ENCODE results near the gene SNX30. TPM values are rescaled to one million over a fixed set of nuclear protein-coding genes. Genes with fewer than 3 reads are reported as not detected.

Gene SNX30
- total RNA-seq, 1 experiment from 2014 or later: 6.4 TPM

- Histone ChIP-seq H3K4me3 (ENCODE audit: low read length) (no peak overlapping the region), H3K9me2 (replicated peaks; ENCODE audit: low read length) (no peaks in the 10 kb centered on the region), H3K4me2 (ENCODE audit: low read length) (no peak overlapping the region), H3K36me3 (ENCODE audit: low read depth, low read length) (no peaks in the 10 kb centered on the region), H3K79me2 (ENCODE audit: low read length) (no peaks in the 10 kb centered on the region), H3F3A (ENCODE audit: low read length, unreplicated experiment) (no peaks in the 10 kb centered on the region), H3K9ac (ENCODE audit: low read length) (no peak overlapping the region), H4K20me1 (ENCODE audit: low read length) (no peaks in the 10 kb centered on the region), H3K9me3 (ENCODE audit: low read length) (no peaks in the 10 kb centered on the region), H3K27me3 (ENCODE audit: low read length) (no peaks in the 10 kb centered on the region), H3K27ac (ENCODE audit: low read length) (no peak overlapping the region), H3K4me1 (ENCODE audit: insufficient read depth, low read length) (no peaks in the 10 kb centered on the region), H2AFZ (ENCODE audit: low read length) (no peak overlapping the region)
- no peak for DNase-seq
- no TSS peak for BruUV-seq (replicated peaks)
- no peak for TF ChIP-seq EZH2phosphoT487 (IDR thresholded peaks at IDR 0.05; ENCODE audit: borderline replicate concordance, low read length)
- no peak for ATAC-seq
- intact Hi-C loops (cut with micrococcal nuclease): no loop called here
- ChIA-PET CTCF (no interaction called here), POLR2A (ENCODE audit: unreplicated experiment) (no interaction called here)
These were observed 60.3 kb downstream of the SNX30 start for GRCh38 chr9:112810696-112811490.

GRCh38 chr9:112811518-112811917 lies 61.0 kb downstream of the SNX30 start:
- H3K4me3 ChIP-seq (ENCODE audit: low read length): no peak overlapping the region
- no peaks in the 10 kb centered on the region for H3K9me2 ChIP-seq (replicated peaks; ENCODE audit: low read length)
- ChIA-PET CTCF (no interaction called here), POLR2A (ENCODE audit: unreplicated experiment) (no interaction called here)
- BruUV-seq (replicated peaks): no TSS peak
- H3K79me2 ChIP-seq (ENCODE audit: low read length): no peaks in the 10 kb centered on the region
- H2AFZ ChIP-seq (ENCODE audit: low read length): no peak overlapping the region
- DNase-seq: no peak
- H3K9me3 ChIP-seq (ENCODE audit: low read length): no peaks in the 10 kb centered on the region
- H3K27ac ChIP-seq (ENCODE audit: low read length): no peak overlapping the region
- H4K20me1 ChIP-seq (ENCODE audit: low read length): no peaks in the 10 kb centered on the region
- no peak overlapping the region for H3K4me2 ChIP-seq (ENCODE audit: low read length)
- H3K9ac ChIP-seq (ENCODE audit: low read length): no peak overlapping the region
- H3F3A ChIP-seq (ENCODE audit: low read length, unreplicated experiment): no peaks in the 10 kb centered on the region
- intact Hi-C loops (cut with micrococcal nuclease): no loop called here
- TF ChIP-seq CTCF (conservative IDR thresholded peaks at IDR 0.05; ENCODE audit: low read depth, low read length): no peak
- no peak for TF ChIP-seq EZH2 (IDR thresholded peaks at IDR 0.05; ENCODE audit: low read length, unreplicated experiment)
- TF ChIP-seq EZH2phosphoT487 (IDR thresholded peaks at IDR 0.05; ENCODE audit: borderline replicate concordance, low read length): no peak
- H3K36me3 ChIP-seq (ENCODE audit: low read depth, low read length): no peaks in the 10 kb centered on the region
- no peaks in the 10 kb centered on the region for H3K4me1 ChIP-seq (ENCODE audit: insufficient read depth, low read length)
- no peaks in the 10 kb centered on the region for H3K27me3 ChIP-seq (ENCODE audit: low read length)
- ATAC-seq: no peak

GRCh38 chr9:112815868-112816267 lies 65.3 kb downstream of the SNX30 start:
- no peaks in the 10 kb centered on the region for H3F3A ChIP-seq (ENCODE audit: low read length, unreplicated experiment)
- DNase-seq (no peak), ATAC-seq (no peak)
- H3K36me3 ChIP-seq (ENCODE audit: low read depth, low read length): no peaks in the 10 kb centered on the region
- H3K4me2 ChIP-seq (ENCODE audit: low read length): no peak overlapping the region
- POLR2A ChIA-PET (ENCODE audit: unreplicated experiment): no interaction called here
- no peaks in the 10 kb centered on the region for H3K79me2 ChIP-seq (ENCODE audit: low read length)
- no peaks in the 10 kb centered on the region for H3K27me3 ChIP-seq (ENCODE audit: low read length)
- no peaks in the 10 kb centered on the region for H3K9me2 ChIP-seq (replicated peaks; ENCODE audit: low read length)
- no TSS peak for BruUV-seq (replicated peaks)
- no peak overlapping the region for H3K4me3 ChIP-seq (ENCODE audit: low read length)
- H4K20me1 ChIP-seq (ENCODE audit: low read length): no peaks in the 10 kb centered on the region
- no peak overlapping the region for H2AFZ ChIP-seq (ENCODE audit: low read length)
- H3K4me1 ChIP-seq (ENCODE audit: insufficient read depth, low read length): no peaks in the 10 kb centered on the region
- no peak overlapping the region for H3K27ac ChIP-seq (ENCODE audit: low read length)
- no peaks in the 10 kb centered on the region for H3K9me3 ChIP-seq (ENCODE audit: low read length)
- H3K9ac ChIP-seq (ENCODE audit: low read length): no peak overlapping the region
- no peak for TF ChIP-seq EZH2phosphoT487 (IDR thresholded peaks at IDR 0.05; ENCODE audit: borderline replicate concordance, low read length)
- no peak for TF ChIP-seq EZH2 (IDR thresholded peaks at IDR 0.05; ENCODE audit: low read length, unreplicated experiment)
- TF ChIP-seq CTCF (conservative IDR thresholded peaks at IDR 0.05; ENCODE audit: low read depth, low read length): no peak
- CTCF ChIA-PET: no interaction called here
- intact Hi-C loops (cut with micrococcal nuclease): no loop called here
